ENCODE results near the gene GMPPA.

DNA sequence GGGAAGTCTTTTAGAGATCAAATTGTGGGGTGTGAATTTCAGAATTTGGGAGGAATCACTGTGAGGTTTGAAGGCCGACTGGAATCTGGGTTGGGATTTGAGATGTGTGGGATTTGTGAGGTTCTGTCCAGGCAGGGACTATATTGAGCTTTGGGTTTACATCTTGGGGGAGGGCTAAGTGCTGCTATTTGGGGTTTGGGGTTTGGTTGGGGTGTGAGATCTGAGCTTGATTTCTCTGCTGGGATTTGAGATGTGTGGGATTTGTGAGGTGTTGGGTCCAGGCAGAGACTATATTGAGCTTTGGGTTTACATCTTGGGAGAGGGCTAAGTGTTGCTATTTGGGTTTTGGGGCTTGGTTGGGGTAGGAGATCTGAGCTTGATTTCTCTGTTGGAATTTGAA lies 864 bp downstream of the GMPPA start:
- TF ChIP-seq POLR2A (IDR thresholded peaks at IDR 0.05; ENCODE audit: low read length), result no peak
- TF ChIP-seq GATA1 (IDR thresholded peaks at IDR 0.05; ENCODE audit: low read depth, low read length), result no peak
